22Rv1 (cell line): Measurements from ENCODE around the gene SIPA1L2.

Experiments
- H3K27ac ChIP-seq: fragments of 450-650 bp; 2 replicates; pipeline ENCODE4 v1.5.1; 2017
- CTCF ChIP-seq: fragments of 450-650 bp; IDR thresholded peaks from 2 replicates; pipeline ENCODE4 v1.5.1; 2017; ENCODE audit warnings: mild to moderate bottlenecking
- ZFX ChIP-seq: fragments of 450-650 bp; IDR thresholded peaks from 2 replicates; pipeline ENCODE4 v1.6.1; 2017; ENCODE audit warnings: antibody characterized with exemption, borderline replicate concordance

Gene SIPA1L2

GRCh38 chr1:232628335-232629249 lies 1.3 kb downstream of the SIPA1L2 start:
- TF ChIP-seq CTCF (peak; percentile 17; the same call in 1 of the 2 replicates), ZFX (no peak)
- H3K27ac ChIP-seq, result peak overlapping the region; percentile 67; the same call in 1 of the 2 replicates

DNA sequence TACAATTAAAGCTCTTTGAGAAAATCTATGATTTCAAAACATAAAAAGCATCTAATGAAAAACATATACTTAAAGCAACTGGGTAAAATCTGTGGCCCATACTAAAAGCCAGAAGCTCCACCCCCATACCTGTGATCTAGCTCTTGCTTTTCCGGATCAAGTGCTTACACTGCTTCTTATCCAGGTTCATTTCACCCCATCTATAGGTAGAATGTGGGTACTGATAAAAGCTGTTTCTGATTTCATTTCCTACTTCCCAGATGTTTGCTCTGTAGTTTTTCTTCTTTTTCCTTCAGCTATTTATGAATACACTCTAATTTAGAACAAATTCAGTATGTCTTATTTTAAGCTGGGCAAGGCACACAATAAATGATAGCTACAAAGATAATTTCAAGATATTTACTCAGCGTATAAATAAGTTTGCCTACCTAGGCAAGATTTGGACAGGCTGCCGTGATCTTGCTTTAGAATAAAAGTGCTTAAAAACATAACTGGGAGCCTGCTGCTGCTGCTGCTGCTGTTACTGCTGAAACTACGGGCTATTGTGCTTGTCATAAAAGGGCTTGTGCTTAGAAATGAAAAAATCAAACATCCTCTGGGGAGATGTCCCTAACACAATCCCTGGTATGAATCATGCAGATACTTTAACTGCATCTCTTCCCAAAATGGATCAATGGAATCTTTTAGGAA lies 2.1 kb downstream of the SIPA1L2 start:
- peak overlapping the region; percentile 13; the same call in 1 of the 2 replicates for H3K27ac ChIP-seq
- TF ChIP-seq ZFX (no peak), CTCF (peak; percentile 22)

- H3K27ac ChIP-seq, result no peak overlapping the region
- TF ChIP-seq ZFX, result no peak
- no peak for TF ChIP-seq CTCF
These were observed 2.8 kb downstream of the SIPA1L2 start for GRCh38 chr1:232627171-232627570.

- H3K27ac ChIP-seq, result no peak overlapping the region
- TF ChIP-seq CTCF (no peak), ZFX (no peak)
These were observed 3.5 kb downstream of the SIPA1L2 start for GRCh38 chr1:232626452-232626851.

DNA sequence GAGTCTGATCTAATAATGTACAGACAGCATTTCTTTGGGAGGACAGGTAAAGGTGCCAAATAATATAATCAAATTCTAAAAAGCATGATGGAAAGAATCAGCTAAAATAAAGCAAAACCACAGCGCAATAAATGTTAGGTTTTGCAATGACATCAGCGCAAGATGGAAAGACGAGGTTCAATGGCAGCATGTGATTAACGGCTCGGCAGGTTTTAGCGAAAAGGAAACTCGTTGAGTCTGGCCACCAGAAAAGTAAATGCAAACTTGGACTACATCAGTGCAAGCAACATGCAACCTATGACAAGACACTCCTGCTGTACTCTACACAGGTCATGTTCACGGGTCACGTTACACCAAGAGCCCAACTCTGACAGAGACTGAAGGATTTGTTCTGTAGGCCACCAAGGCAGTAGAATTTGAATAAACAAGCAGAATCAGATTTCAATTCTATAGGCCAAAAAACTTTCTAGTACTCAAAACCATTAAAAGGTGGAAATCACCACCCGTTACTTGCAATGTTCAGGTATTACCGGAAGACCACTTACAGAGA lies 4.5 kb downstream of the SIPA1L2 start:
- H3K27ac ChIP-seq, result no peak overlapping the region
- TF ChIP-seq CTCF, result no peak
- TF ChIP-seq ZFX, result no peak

GRCh38 chr1:232624546-232625281 lies 5.2 kb downstream of the SIPA1L2 start:
- TF ChIP-seq ZFX (no peak), CTCF (no peak)
- H3K27ac ChIP-seq, result no peak overlapping the region
